ENCODE results near the gene CACNA1A. TPM values are rescaled to one million over a fixed set of nuclear protein-coding genes. Genes with fewer than 3 reads are reported as not detected.

CACNA1A gene
- total and polyA plus RNA-seq, 2 of the 13 experiments (the other 11 are each of a cell fraction or from before 2014, with no cell fraction given): not detected

DNA sequence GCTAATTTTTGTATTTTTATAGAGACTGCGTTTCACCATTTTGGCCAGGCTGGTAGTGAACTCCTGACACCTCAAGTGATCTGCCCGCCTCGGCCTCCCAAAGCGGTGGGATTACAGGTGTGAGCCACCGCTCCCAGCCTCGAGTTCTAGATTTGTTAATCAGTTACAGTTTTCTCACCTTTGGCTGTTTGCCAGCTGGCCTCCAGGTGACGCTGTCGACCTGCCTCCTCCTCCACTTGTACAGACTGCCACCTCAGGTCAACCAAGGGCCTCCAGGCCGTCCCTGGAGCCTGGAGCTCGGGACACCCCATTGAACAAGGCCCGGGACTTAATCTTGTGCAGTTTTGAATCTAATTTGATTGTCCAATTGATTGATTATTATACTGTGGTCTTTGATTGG, 310.6 kb downstream of the CACNA1A start (continued):
- TF ChIP-seq, protein P1, sequence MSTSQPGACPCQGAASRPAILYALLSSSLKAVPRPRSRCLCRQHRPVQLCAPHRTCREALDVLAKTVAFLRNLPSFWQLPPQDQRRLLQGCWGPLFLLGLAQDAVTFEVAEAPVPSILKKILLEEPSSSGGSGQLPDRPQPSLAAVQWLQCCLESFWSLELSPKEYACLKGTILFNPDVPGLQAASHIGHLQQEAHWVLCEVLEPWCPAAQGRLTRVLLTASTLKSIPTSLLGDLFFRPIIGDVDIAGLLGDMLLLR (CRISPR knock-in tag; IDR thresholded peaks at IDR 0.05): no peak
- TF ChIP-seq NFE2L2 (IDR thresholded peaks at IDR 0.05; ENCODE audit: low read length) (no peak), MIXL1 (CRISPR knock-in tag; IDR thresholded peaks at IDR 0.05) (peak; percentile 55; the same call in 1 of the 2 replicates), SAP130 (CRISPR knock-in tag; IDR thresholded peaks at IDR 0.05; ENCODE audit: low read depth) (no peak), RXRA (CRISPR knock-in tag; IDR thresholded peaks at IDR 0.05) (peak; percentile 82), RCOR2 (CRISPR knock-in tag; IDR thresholded peaks at IDR 0.05) (0 out of 2 replicates have a peak, but pooled peaks have one; percentile 51), GTF2F1 (IDR thresholded peaks at IDR 0.05; ENCODE audit: low read length) (no peak), CEBPG (CRISPR knock-in tag; IDR thresholded peaks at IDR 0.05) (0 out of 2 replicates have a peak, but pooled peaks have one; percentile 14), ZBTB7A (CRISPR knock-in tag; IDR thresholded peaks at IDR 0.05) (no peak), BCL6 (CRISPR knock-in tag; IDR thresholded peaks at IDR 0.05) (no peak), JDP2 (CRISPR knock-in tag; IDR thresholded peaks at IDR 0.05; ENCODE audit: borderline replicate concordance) (no peak), MAZ (IDR thresholded peaks at IDR 0.05; ENCODE audit: borderline replicate concordance, low read depth, low read length) (no peak), MAZ (CRISPR knock-in tag; IDR thresholded peaks at IDR 0.05; ENCODE audit: low read depth) (no peak), ZNF850 (CRISPR knock-in tag; conservative IDR thresholded peaks at IDR 0.05) (no peak), ADNP (CRISPR knock-in tag; IDR thresholded peaks at IDR 0.05) (no peak), ATRX (CRISPR knock-in tag; IDR thresholded peaks at IDR 0.05; ENCODE audit: borderline replicate concordance) (no peak), CENPT (CRISPR knock-in tag; IDR thresholded peaks at IDR 0.05; ENCODE audit: low read depth) (no peak), ZFX (CRISPR knock-in tag; IDR thresholded peaks at IDR 0.05; ENCODE audit: low read depth) (peak; percentile 41; the same call in 1 of the 2 replicates)
- TF ChIP-seq, protein P2, sequence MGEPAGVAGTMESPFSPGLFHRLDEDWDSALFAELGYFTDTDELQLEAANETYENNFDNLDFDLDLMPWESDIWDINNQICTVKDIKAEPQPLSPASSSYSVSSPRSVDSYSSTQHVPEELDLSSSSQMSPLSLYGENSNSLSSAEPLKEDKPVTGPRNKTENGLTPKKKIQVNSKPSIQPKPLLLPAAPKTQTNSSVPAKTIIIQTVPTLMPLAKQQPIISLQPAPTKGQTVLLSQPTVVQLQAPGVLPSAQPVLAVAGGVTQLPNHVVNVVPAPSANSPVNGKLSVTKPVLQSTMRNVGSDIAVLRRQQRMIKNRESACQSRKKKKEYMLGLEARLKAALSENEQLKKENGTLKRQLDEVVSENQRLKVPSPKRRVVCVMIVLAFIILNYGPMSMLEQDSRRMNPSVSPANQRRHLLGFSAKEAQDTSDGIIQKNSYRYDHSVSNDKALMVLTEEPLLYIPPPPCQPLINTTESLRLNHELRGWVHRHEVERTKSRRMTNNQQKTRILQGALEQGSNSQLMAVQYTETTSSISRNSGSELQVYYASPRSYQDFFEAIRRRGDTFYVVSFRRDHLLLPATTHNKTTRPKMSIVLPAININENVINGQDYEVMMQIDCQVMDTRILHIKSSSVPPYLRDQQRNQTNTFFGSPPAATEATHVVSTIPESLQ (CRISPR knock-in tag; conservative IDR thresholded peaks at IDR 0.05): no peak
- TF ChIP-seq, protein P3, sequence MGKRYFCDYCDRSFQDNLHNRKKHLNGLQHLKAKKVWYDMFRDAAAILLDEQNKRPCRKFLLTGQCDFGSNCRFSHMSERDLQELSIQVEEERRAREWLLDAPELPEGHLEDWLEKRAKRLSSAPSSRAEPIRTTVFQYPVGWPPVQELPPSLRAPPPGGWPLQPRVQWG (CRISPR knock-in tag; IDR thresholded peaks at IDR 0.05; ENCODE audit: borderline replicate concordance, low read depth): no peak
- TF ChIP-seq, protein P4, sequence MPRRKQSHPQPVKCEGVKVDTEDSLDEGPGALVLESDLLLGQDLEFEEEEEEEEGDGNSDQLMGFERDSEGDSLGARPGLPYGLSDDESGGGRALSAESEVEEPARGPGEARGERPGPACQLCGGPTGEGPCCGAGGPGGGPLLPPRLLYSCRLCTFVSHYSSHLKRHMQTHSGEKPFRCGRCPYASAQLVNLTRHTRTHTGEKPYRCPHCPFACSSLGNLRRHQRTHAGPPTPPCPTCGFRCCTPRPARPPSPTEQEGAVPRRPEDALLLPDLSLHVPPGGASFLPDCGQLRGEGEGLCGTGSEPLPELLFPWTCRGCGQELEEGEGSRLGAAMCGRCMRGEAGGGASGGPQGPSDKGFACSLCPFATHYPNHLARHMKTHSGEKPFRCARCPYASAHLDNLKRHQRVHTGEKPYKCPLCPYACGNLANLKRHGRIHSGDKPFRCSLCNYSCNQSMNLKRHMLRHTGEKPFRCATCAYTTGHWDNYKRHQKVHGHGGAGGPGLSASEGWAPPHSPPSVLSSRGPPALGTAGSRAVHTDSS (CRISPR knock-in tag; conservative IDR thresholded peaks at IDR 0.05): no peak
- TF ChIP-seq, protein P5, sequence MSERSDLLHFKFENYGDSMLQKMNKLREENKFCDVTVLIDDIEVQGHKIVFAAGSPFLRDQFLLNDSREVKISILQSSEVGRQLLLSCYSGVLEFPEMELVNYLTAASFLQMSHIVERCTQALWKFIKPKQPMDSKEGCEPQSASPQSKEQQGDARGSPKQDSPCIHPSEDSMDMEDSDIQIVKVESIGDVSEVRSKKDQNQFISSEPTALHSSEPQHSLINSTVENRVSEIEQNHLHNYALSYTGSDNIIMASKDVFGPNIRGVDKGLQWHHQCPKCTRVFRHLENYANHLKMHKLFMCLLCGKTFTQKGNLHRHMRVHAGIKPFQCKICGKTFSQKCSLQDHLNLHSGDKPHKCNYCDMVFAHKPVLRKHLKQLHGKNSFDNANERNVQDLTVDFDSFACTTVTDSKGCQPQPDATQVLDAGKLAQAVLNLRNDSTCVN (CRISPR knock-in tag; IDR thresholded peaks at IDR 0.05; ENCODE audit: borderline replicate concordance): peak; percentile 93
- TF ChIP-seq, protein P6, sequence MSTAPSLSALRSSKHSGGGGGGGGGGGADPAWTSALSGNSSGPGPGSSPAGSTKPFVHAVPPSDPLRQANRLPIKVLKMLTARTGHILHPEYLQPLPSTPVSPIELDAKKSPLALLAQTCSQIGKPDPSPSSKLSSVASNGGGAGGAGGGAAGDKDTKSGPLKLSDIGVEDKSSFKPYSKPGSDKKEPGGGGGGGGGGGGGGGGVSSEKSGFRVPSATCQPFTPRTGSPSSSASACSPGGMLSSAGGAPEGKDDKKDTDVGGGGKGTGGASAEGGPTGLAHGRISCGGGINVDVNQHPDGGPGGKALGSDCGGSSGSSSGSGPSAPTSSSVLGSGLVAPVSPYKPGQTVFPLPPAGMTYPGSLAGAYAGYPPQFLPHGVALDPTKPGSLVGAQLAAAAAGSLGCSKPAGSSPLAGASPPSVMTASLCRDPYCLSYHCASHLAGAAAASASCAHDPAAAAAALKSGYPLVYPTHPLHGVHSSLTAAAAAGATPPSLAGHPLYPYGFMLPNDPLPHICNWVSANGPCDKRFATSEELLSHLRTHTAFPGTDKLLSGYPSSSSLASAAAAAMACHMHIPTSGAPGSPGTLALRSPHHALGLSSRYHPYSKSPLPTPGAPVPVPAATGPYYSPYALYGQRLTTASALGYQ (CRISPR knock-in tag; IDR thresholded peaks at IDR 0.05): no peak
- TF ChIP-seq, protein P7, sequence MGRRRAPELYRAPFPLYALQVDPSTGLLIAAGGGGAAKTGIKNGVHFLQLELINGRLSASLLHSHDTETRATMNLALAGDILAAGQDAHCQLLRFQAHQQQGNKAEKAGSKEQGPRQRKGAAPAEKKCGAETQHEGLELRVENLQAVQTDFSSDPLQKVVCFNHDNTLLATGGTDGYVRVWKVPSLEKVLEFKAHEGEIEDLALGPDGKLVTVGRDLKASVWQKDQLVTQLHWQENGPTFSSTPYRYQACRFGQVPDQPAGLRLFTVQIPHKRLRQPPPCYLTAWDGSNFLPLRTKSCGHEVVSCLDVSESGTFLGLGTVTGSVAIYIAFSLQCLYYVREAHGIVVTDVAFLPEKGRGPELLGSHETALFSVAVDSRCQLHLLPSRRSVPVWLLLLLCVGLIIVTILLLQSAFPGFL (CRISPR knock-in tag; IDR thresholded peaks at IDR 0.05): no peak

Data from HepG2 (cell line).